Measurements from ENCODE around the gene HSDL2.

HSDL2 gene

DNA sequence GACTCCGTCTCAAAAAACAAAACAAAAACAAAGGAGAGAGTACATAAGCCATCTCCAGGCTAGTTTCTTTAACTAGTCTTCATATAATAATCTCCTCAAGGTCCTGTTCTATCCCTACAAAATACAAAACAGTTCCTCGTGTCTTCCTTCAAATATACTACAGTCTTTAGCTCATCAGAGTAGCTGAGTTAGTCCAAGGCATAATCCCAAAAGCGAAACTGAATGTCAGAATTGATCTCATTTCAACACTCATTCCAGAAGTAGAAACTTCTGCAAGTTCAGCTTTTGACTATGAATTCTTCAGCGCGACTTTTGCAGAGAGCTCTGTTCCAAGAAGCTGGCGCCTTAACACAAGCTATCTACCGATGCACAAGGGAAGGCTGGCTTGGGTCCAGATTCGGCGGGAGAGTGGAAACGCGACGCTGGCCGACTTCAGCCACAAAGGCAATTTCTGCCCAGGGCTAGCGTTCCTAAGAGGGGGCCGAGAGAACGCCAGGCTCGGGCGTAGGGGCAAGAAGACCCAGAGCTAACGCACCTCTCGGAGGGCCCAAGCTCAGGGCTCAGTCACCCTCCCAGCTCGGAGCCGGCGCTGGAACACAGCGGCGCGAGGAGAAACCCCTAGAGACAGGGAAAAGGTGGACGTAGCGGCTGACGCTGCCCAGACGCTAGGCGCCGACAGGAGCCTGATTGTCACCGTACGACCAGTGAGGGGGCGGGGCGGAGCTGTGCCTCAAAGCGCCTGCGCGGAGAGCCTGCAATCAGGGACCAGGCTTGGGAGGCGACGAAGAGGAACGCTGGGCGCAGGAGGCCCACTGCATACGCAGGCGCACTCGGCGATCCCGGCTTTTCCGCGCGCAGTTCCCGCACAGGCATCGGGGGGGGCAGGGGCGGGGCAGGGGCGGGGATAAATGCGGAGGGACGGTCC, 469 bp upstream of the HSDL2 start:
- H3K27ac ChIP-seq (ENCODE audit: low read length, poor library complexity, severe bottlenecking) = peak overlapping the region; percentile 98
- no peaks in the 10 kb centered on the region for H3K9me3 ChIP-seq (ENCODE audit: control insufficient read depth, low read length)
- H3K4ac ChIP-seq (ENCODE audit: low read depth in 1 of 2, low read length in 2 of 2) = peak overlapping the region; percentile 59 to 93
- peak overlapping the region; percentile 63 for H4K91ac ChIP-seq (ENCODE audit: low read length)
- peak overlapping the region; percentile 93 to 97 for H3K4me3 ChIP-seq (ENCODE audit: insufficient read depth in 1 of 2, low read depth in 1 of 2, low read length in 2 of 2)
- H3K4me1 ChIP-seq (ENCODE audit: control insufficient read depth, insufficient read depth, low read depth, low read length) = peaks cover 6% of the 10 kb centered on the region
- no peaks in the 10 kb centered on the region for H3K36me3 ChIP-seq (ENCODE audit: control insufficient read depth in 1 of 2, insufficient read depth in 2 of 2, low read depth in 1 of 2, low read length in 2 of 2)
- H2AK5ac ChIP-seq (ENCODE audit: low read length, severe bottlenecking) = no peak overlapping the region
- peak overlapping the region; percentile 37 to 45 for H2BK12ac ChIP-seq (ENCODE audit: low read length in 2 of 2)
- peak overlapping the region; percentile 83 for H3K4me2 ChIP-seq (ENCODE audit: low read length, poor library complexity, severe bottlenecking)
- peaks cover 6% of the 10 kb centered on the region for H3K79me1 ChIP-seq (replicated peaks; ENCODE audit: low read length, poor library complexity, severe bottlenecking)
- peak overlapping the region in 1 of 2 experiments; percentile 90 for H3K23ac ChIP-seq (ENCODE audit: low read length in 2 of 2)
- peak overlapping the region; percentile 46 for H2AFZ ChIP-seq (ENCODE audit: low read depth, low read length)
- peak overlapping the region; percentile 89 to 96 for H3K18ac ChIP-seq (ENCODE audit: low read depth in 1 of 2, low read length in 2 of 2)
- H4K8ac ChIP-seq (ENCODE audit: low read length) = peak overlapping the region; percentile 88
- peak overlapping the region; percentile 69 for H2BK5ac ChIP-seq (ENCODE audit: low read depth, low read length, poor library complexity, severe bottlenecking)
- H2BK15ac ChIP-seq (ENCODE audit: low read depth, poor library complexity, severe bottlenecking) = peak overlapping the region; percentile 65
- peak; percentile 98 for DNase-seq
- peak overlapping the region in 1 of 2 experiments; percentile 92 for H3K14ac ChIP-seq (ENCODE audit: low read length in 2 of 2)
- WGBS = under 1% methylated on average over 53 of the region's 57 CpGs
- H3K9ac ChIP-seq (ENCODE audit: low read length) = peak overlapping the region; percentile 97
- H3K27me3 ChIP-seq (ENCODE audit: control insufficient read depth in 1 of 2, insufficient read depth in 1 of 2, low read length in 2 of 2) = no peaks in the 10 kb centered on the region
- no peak overlapping the region for H2BK120ac ChIP-seq (ENCODE audit: low read depth, low read length)

GRCh38 chr9:112380825-112381221, 915 bp downstream of the HSDL2 start:
- peak; percentile 50 for DNase-seq
- Histone ChIP-seq H3K18ac (ENCODE audit: low read depth in 1 of 2, low read length in 2 of 2) (no peak overlapping the region), H3K4ac (ENCODE audit: low read depth in 1 of 2, low read length in 2 of 2) (no peak overlapping the region), H3K14ac (ENCODE audit: low read length in 2 of 2) (no peak overlapping the region), H4K8ac (ENCODE audit: low read length) (no peak overlapping the region), H2AK5ac (ENCODE audit: low read length, severe bottlenecking) (no peak overlapping the region), H3K27ac (ENCODE audit: low read length, poor library complexity, severe bottlenecking) (no peak overlapping the region), H2BK5ac (ENCODE audit: low read depth, low read length, poor library complexity, severe bottlenecking) (no peak overlapping the region), H3K36me3 (ENCODE audit: control insufficient read depth in 1 of 2, insufficient read depth in 2 of 2, low read depth in 1 of 2, low read length in 2 of 2) (peaks cover 0 to 4% of the 10 kb centered on the region in 2 experiments), H3K4me2 (ENCODE audit: low read length, poor library complexity, severe bottlenecking) (peak overlapping the region; percentile 76), H3K27me3 (ENCODE audit: control insufficient read depth in 1 of 2, insufficient read depth in 1 of 2, low read length in 2 of 2) (no peaks in the 10 kb centered on the region), H3K79me1 (replicated peaks; ENCODE audit: low read length, poor library complexity, severe bottlenecking) (peaks cover 6% of the 10 kb centered on the region), H4K91ac (ENCODE audit: low read length) (no peak overlapping the region), H2BK120ac (ENCODE audit: low read depth, low read length) (no peak overlapping the region), H3K9me3 (ENCODE audit: control insufficient read depth, low read length) (no peaks in the 10 kb centered on the region), H3K4me1 (ENCODE audit: control insufficient read depth, insufficient read depth, low read depth, low read length) (peaks cover 7% of the 10 kb centered on the region), H2BK15ac (ENCODE audit: low read depth, poor library complexity, severe bottlenecking) (no peak overlapping the region), H3K23ac (ENCODE audit: low read length in 2 of 2) (no peak overlapping the region), H2BK12ac (ENCODE audit: low read length in 2 of 2) (no peak overlapping the region), H3K9ac (ENCODE audit: low read length) (peak overlapping the region; percentile 97), H2AFZ (ENCODE audit: low read depth, low read length) (no peak overlapping the region), H3K4me3 (ENCODE audit: insufficient read depth in 1 of 2, low read depth in 1 of 2, low read length in 2 of 2) (peak overlapping the region in 1 of 2 experiments; percentile 95)
- WGBS = 82% methylated on average over 5 of the region's 7 CpGs

DNA sequence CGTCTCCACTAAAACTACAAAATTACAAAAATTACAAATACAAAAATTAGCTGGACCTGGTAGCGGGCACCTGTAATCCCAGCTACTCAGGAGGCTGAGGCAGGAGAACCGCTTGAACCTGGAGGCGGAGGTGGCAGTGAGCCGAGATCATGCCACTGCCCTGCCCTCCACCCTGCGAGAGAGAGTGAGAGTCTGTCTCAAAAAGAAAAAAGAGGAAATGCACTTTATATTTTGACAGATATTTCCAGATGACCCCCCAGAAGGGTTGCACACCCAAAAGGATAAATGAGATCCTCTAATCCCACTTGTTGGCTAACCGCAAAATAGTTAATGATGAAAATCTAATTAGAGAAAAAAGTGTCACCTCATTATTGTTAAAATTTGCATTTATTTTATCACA, 2.2 kb downstream of the HSDL2 start:
- peaks cover 7% of the 10 kb centered on the region for H3K4me1 ChIP-seq (ENCODE audit: control insufficient read depth, insufficient read depth, low read depth, low read length)
- H4K91ac ChIP-seq (ENCODE audit: low read length) = no peak overlapping the region
- no peak overlapping the region for H2BK5ac ChIP-seq (ENCODE audit: low read depth, low read length, poor library complexity, severe bottlenecking)
- H3K79me1 ChIP-seq (replicated peaks; ENCODE audit: low read length, poor library complexity, severe bottlenecking) = peaks cover 8% of the 10 kb centered on the region
- H3K4ac ChIP-seq (ENCODE audit: low read depth in 1 of 2, low read length in 2 of 2) = no peak overlapping the region
- no peak overlapping the region for H2BK120ac ChIP-seq (ENCODE audit: low read depth, low read length)
- no peak overlapping the region for H3K27ac ChIP-seq (ENCODE audit: low read length, poor library complexity, severe bottlenecking)
- no peak overlapping the region for H4K8ac ChIP-seq (ENCODE audit: low read length)
- no peak for DNase-seq
- no peak overlapping the region for H3K14ac ChIP-seq (ENCODE audit: low read length in 2 of 2)
- H3K27me3 ChIP-seq (ENCODE audit: control insufficient read depth in 1 of 2, insufficient read depth in 1 of 2, low read length in 2 of 2) = no peaks in the 10 kb centered on the region
- no peak overlapping the region for H2AFZ ChIP-seq (ENCODE audit: low read depth, low read length)
- H2BK15ac ChIP-seq (ENCODE audit: low read depth, poor library complexity, severe bottlenecking) = no peak overlapping the region
- no peak overlapping the region for H3K4me3 ChIP-seq (ENCODE audit: insufficient read depth in 1 of 2, low read depth in 1 of 2, low read length in 2 of 2)
- H3K4me2 ChIP-seq (ENCODE audit: low read length, poor library complexity, severe bottlenecking) = no peak overlapping the region
- H2AK5ac ChIP-seq (ENCODE audit: low read length, severe bottlenecking) = no peak overlapping the region
- 100% methylated on average over 5 of the region's 7 CpGs for WGBS
- no peaks in the 10 kb centered on the region for H3K9me3 ChIP-seq (ENCODE audit: control insufficient read depth, low read length)
- no peak overlapping the region for H3K9ac ChIP-seq (ENCODE audit: low read length)
- H3K23ac ChIP-seq (ENCODE audit: low read length in 2 of 2) = no peak overlapping the region
- H2BK12ac ChIP-seq (ENCODE audit: low read length in 2 of 2) = no peak overlapping the region
- H3K36me3 ChIP-seq (ENCODE audit: control insufficient read depth in 1 of 2, insufficient read depth in 2 of 2, low read depth in 1 of 2, low read length in 2 of 2) = peaks cover 0 to 8% of the 10 kb centered on the region in 2 experiments
- no peak overlapping the region for H3K18ac ChIP-seq (ENCODE audit: low read depth in 1 of 2, low read length in 2 of 2)

DNA sequence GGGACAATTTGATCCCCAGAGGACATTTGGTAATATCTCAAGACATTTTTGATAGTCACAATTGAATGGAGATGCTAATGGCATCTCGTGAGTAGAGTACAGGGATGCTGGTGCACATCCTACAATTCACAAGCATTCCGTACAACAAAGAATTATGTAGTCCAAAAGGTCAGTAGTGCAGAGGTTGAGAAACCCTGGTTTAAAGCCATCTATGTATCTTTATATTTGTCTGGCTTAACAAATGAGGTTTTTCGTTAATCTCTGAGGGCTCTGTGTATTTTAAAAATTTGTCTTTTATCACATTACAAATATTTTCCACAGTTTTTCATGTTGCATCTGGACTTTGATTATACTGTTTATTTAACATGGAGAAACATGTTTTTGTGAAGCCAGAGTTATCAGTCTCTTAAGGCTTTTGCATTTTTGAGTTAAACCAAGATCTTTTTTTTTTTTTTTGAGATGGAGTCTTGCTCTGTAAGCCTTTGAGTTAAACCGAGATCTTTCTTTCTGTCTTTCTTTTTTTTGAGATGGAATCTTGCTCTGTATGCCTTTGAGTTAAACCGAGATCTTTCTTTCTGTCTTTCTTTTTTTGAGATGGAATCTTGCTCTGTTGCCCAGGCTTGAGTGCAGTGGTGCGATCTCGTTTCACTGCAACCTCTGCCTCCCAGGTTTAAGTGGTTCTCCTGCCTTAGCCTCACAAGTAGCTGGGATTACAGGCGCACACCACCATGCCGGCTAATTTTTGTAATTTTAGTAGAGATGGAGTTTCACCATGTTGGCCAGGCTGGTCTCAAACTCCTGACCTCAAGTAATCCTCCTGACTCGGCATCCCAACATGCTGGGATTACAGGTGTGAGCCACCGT, 2.8 kb downstream of the HSDL2 start:
- H3K23ac ChIP-seq (ENCODE audit: low read length in 2 of 2) = no peak overlapping the region
- H3K79me1 ChIP-seq (replicated peaks; ENCODE audit: low read length, poor library complexity, severe bottlenecking) = peaks cover 11% of the 10 kb centered on the region
- no peak overlapping the region for H3K27ac ChIP-seq (ENCODE audit: low read length, poor library complexity, severe bottlenecking)
- no peak overlapping the region for H3K4me2 ChIP-seq (ENCODE audit: low read length, poor library complexity, severe bottlenecking)
- H3K18ac ChIP-seq (ENCODE audit: low read depth in 1 of 2, low read length in 2 of 2) = no peak overlapping the region
- H2BK12ac ChIP-seq (ENCODE audit: low read length in 2 of 2) = no peak overlapping the region
- no peak overlapping the region for H2BK5ac ChIP-seq (ENCODE audit: low read depth, low read length, poor library complexity, severe bottlenecking)
- peaks cover 0 to 15% of the 10 kb centered on the region in 2 experiments for H3K36me3 ChIP-seq (ENCODE audit: control insufficient read depth in 1 of 2, insufficient read depth in 2 of 2, low read depth in 1 of 2, low read length in 2 of 2)
- no peak overlapping the region for H3K14ac ChIP-seq (ENCODE audit: low read length in 2 of 2)
- peak overlapping the region; percentile 42 for H3K9ac ChIP-seq (ENCODE audit: low read length)
- no peak overlapping the region for H4K91ac ChIP-seq (ENCODE audit: low read length)
- H2AK5ac ChIP-seq (ENCODE audit: low read length, severe bottlenecking) = no peak overlapping the region
- no peak for DNase-seq
- H3K27me3 ChIP-seq (ENCODE audit: control insufficient read depth in 1 of 2, insufficient read depth in 1 of 2, low read length in 2 of 2) = no peaks in the 10 kb centered on the region
- H2BK120ac ChIP-seq (ENCODE audit: low read depth, low read length) = no peak overlapping the region
- no peaks in the 10 kb centered on the region for H3K9me3 ChIP-seq (ENCODE audit: control insufficient read depth, low read length)
- no peak overlapping the region for H3K4ac ChIP-seq (ENCODE audit: low read depth in 1 of 2, low read length in 2 of 2)
- no peak overlapping the region for H2BK15ac ChIP-seq (ENCODE audit: low read depth, poor library complexity, severe bottlenecking)
- no peak overlapping the region for H2AFZ ChIP-seq (ENCODE audit: low read depth, low read length)
- H4K8ac ChIP-seq (ENCODE audit: low read length) = no peak overlapping the region
- peaks cover 7% of the 10 kb centered on the region for H3K4me1 ChIP-seq (ENCODE audit: control insufficient read depth, insufficient read depth, low read depth, low read length)
- H3K4me3 ChIP-seq (ENCODE audit: insufficient read depth in 1 of 2, low read depth in 1 of 2, low read length in 2 of 2) = no peak overlapping the region
- WGBS = 96% methylated on average over 7 of the region's 11 CpGs
